Erythroblast (primary cell): ENCODE measurements around the gene HSPA1L.

Experiments
- GATA1 ChIP-seq: IDR thresholded peaks from 2 replicates; pipeline ENCODE4 v1.6.1; 2011; ENCODE audit warnings: low read depth, mild to moderate bottlenecking, control low read depth, low read length, moderate library complexity
- POLR2A ChIP-seq: IDR thresholded peaks from 2 replicates; pipeline ENCODE4 v1.6.1; 2011; ENCODE audit warnings: mild to moderate bottlenecking, low read length

- TF ChIP-seq POLR2A (no peak), GATA1 (no peak)
These were observed 34.4 kb downstream of the HSPA1L start for GRCh38 chr6:31780507-31781243.
